RPMI7951 (cell line): ENCODE measurements around the gene LILRB3. TPM values are rescaled to one million over a fixed set of nuclear protein-coding genes. Genes with fewer than 3 reads are reported as not detected.
A peak's percentile ranks its signal among the peaks of the same experiment; 100 is the strongest.
"Not testable (repeated sequence)": the region's sequence is repeated elsewhere in the genome, so short reads cannot be mapped to it uniquely, and the experiment has no call there.

ENCODE experiments used
- DNase-seq: peaks from one replicate; pipeline ENCODE4 v3.0.0-alpha.2; 2012; ENCODE audit warnings: low read depth
- total RNA-seq: library from RNA; depleted of rRNA; stranded (reverse); fragments of >200 nt; shearing (Covaris generic); gene quantifications from 2 replicates; pipeline ENCODE4 v1.2.3, GENCODE V29; 2014

Gene LILRB3
- total RNA-seq, 1 experiment from 2014 or later: not detected

DNA sequence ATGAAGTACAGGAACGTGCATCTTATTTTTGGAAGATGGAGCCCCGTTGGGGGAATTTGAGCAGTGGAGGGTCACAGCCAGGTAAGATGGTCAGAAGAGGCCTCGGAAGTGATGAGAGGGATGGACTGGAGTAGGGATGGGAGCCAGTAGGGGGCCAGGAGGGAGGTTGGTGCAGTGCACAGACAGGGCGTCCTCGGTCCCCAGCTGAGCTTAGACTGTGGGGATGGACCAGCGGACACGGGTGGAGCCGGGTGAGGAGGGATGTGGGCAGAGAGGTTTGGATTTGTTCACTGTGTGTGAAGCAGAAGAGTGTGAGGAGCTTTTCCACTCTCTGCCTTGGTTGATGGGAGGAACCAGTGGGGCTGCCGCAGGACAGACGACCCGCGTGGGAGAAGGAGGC lies 11.6 kb downstream of the LILRB3 start:
- DNase-seq: no peak

DNA sequence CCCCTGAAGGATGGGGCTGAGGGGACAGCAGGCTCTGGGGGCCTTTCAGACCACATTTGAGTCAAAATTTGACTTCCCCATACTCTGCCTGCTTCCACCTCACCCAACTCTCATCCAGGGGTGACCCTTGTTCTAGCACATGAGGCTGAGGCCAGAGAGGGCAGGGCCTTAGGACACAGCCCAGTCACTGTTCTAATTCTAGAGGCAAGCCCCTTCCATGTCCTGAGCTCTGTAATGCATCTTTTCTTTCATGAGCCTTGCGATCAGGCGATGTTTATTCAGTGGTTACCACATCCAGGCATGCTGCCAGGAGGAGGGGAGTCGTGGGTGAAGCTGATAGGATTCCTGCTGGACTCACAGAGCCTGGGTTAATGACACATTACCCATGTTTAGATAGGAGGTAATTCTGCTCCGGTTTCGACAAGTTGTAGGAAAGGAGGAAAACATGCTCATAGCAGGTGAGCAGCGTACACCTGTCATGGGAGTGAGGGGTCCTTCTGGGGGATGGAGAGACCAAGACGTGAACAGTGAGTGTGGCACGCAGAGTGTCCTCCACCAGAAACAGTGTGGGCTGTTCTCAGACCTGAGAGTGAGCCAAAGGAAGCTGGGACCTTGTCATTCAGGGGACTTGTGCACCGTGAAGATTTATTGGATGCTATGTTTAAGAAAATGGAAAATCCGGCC lies 12.9 kb downstream of the LILRB3 start:
- DNase-seq: peak; percentile 98

DNA sequence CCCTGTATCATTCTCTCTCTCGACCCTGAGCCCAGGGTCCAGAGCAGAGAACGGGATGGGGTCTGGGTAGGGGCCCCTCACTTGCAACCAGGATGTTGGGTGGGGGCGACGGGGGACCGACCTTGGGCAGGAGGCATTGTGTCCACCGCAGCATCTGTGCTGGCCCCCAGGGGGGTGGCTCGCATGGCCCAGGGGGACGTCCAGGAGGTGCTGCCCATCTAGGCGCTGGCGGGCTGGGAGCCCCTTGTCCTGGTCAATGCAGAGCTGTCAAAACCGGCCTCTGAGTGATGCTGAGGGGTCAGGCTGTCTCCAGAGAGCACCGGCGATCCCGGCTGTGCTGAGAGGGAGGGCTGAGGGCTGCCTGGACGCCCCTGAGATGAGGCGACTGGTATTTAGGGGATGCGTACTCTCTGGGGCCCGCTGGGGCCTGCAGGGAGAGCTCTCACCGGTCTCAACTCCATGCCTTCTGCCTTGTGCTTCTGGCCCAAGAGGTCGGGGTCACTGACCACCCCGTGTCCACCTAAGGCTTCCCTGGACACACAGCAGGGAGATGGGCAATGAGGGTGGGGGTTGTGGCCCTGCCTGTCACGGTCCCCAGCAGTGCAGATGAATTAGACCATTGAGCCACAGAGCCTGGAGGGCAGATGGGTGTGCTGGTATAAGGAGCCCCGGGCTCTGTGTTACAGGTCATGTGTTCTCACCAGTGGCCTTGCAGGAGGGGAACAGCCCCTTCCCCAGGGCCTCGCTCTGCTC lies 13.6 kb downstream of the LILRB3 start:
- peak; percentile 26 for DNase-seq

DNA sequence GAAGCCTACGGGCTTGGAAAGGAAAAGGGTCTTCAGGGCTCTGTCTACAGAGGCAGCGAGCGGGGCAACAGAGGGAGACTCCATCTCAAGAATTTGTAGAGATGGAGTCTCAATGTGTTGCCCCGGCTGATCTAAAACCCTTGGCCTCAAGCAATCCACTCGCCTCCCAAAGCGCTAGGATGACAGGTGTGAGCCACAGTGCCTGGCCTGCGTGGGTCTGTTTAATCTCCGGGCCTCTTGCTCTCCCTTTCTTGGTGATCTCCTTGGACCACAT lies 14.1 kb downstream of the LILRB3 start:
- DNase-seq: peak; percentile 27

DNA sequence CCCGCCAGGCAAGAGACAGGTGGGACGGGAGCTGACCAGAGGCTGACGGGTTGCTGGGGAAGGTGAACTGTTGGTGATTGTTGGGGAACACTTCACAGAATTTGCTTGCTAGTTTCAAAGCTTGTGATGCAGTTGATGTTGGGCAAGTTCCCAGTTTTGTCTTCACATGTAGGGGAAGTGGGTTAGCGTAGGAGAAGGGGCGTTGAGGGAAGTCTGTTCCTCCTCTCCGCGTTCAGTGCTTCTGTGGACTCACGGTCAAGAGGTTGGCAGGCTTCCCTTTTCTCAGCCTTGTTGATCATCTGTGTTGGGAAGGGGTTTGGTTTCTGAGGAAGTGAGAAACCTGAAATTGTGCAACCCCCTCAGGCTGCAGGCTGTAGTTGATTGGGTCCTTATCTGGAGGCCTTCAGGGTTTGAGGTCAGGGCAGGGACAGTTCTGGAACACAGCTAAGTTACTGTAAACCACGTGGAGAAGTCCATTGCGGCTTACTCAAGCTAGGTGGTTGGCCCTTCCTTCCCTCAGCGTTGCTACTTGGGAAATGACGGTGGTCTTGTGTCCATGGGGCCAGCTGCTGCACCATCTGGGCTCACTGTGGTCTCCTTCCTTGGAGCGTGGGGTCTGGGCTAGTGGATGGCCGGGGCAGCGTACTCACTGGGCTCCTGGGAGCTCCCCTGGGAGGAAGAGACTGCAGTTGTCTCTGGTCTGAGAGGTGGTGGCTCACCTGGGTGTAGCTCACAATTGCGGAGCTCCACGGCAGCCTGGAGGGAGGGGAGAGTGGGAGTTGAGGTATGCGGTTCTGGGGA lies 14.6 kb downstream of the LILRB3 start:
- peak; percentile 62 for DNase-seq

DNA sequence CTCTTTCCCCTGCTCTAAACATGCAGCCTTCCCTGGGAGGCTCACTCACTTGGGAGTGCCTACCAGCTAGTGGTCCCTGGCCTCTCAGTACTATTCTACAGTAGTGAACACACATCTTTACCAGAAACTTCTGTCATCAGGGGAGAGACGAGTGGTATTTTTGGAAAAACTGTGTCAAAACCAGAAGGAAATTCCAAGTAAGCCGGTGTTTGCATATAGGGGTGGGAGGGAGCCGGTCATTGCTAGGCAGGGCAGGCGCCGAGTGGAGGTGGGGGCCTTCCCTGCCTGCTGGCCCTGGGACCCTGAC lies 15.2 kb downstream of the LILRB3 start:
- no peak for DNase-seq

DNA sequence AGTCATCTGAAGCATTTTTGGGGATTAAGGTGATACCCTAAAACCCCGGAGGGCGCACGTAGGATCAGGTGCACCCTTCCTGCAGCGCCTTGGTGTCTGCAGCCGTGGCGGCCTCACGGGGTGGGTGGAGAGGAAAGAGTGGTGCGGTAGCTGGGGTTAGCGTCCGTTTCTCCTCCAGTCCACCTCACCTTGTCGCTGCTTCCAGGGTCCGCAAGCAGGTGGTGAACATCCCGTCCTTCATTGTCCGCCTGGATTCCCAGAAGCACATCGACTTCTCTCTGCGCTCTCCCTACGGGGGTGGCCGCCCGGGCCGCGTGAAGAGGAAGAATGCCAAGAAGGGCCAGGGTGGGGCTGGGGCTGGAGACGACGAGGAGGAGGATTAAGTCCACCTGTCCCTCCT lies 15.6 kb downstream of the LILRB3 start:
- DNase-seq: not testable (repeated sequence)

DNA sequence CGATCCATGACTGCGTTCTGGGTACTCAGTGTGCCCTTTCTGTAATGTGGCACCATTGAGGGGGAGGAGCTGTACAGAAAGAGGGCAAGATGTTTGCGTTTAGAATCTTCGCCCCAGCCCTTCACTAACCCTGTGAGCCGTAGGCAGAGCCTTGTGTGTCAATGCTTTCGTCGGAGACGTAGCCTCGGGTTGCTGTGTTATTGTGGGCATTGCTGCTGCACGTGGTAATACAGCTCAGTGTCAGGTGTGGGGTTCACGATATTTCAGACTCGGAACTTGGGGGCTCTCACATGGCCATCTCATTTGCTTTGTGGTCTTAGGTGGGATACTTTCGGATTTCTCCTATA lies 16.0 kb downstream of the LILRB3 start:
- no peak for DNase-seq

DNA sequence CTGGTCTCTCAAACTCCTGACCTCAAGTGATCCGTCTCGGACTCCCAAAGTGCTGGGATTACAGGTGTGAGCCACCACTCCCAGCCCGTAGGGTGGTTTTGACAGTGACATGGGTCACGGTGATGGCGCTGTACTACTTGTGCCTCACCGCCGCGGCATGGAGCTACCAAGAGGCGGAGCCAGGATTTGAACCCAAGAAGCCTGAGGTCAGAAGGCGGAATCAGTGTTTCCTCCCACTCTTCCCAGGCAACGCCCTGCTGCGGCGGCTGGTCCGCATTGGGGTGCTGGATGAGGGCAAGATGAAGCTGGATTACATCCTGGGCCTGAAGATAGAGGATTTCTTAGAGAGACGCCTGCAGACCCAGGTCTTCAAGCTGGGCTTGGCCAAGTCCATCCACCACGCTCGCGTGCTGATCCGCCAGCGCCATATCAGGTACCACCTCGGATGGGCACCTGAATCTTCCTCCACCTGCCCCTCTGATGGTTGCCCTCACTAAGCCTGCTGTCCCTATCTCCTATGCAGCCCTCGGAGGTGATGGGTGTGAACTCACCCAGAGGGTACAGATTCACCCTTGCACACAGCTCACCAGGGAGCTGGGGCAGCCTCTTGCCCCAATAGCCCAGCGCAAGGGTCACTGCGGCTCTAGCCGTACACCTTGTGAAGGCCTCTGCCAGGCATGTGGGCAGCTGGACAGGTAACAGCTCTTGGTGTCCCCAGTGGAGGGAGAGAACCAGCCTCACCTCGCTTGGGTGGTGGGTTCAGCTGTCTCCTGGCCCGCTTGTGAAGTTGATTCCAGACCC lies 16.6 kb downstream of the LILRB3 start:
- DNase-seq: no peak

DNA sequence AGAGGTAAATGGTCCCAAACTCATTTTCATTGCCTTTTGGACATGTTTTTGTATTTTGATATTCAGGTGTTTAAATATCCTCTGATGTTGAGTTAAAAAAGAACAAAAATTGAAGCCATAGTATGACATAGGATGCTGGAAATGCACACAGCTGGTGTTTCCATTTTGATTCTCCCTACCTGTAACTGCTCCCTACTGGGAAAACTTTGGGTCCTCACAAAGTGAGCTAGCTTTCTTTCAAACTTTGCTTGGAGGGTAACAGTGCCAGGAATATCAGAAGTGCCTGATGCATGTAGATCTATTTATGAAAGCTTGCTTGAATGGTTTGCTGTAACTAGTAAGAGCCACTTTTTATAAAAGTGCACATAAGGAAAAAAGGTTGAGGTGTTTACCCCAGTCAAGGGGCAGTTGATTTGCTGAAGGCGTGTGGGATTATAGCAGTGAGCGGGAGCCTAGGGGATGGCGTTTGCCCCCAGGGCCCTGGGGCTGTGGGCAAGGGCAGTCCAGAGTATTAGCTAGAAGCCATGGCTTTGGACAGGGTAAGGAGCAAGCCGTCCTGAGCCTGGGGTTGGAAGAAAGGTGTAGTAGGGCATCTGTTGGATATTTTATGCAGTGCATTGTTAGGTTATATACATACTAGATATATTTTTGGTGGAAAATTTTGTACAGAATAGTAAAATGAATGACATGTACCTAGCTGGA lies 17.9 kb downstream of the LILRB3 start:
- no peak for DNase-seq

DNA sequence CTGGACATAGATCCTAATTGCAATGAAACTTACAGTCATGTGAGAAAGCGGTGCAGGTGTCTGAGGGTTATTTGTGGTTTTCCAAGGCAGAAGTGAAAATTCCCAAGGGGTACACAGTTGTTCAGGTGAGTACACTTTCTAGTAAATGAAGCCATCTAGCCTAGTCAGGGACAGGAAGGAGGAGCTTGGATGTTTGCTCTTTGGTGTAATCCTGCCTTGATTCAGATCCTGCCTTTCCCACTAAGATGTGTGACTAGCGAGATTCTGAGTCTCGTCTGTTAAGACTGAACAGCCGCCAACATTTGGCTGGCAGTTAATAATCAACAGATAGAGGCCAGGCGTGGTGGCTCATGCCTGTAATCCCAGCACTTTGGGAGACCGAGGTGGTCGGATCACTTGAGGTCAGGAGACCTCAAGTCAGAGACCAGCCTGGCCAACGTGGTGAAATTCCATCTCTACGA lies 19.6 kb downstream of the LILRB3 start:
- no peak for DNase-seq

DNA sequence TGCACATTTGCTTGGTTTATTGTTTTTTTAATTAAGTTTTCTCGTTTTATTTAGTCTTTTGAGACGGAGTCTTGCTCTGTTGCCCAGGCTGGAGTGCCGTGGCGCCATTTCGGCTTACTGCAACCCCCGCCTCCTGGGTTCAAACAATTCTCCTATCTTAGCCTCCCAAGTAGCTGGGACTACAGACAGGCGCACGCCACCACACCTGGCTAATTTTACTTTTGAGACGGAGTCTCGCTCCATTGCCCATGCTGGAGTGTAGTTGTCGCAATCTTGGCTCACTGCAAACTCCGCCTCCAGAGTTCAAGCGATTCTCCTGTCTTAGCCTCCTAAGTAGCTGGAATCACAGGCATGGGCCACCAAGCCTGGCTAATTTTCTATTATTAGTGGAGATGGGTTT lies 20.8 kb downstream of the LILRB3 start:
- no peak for DNase-seq

DNA sequence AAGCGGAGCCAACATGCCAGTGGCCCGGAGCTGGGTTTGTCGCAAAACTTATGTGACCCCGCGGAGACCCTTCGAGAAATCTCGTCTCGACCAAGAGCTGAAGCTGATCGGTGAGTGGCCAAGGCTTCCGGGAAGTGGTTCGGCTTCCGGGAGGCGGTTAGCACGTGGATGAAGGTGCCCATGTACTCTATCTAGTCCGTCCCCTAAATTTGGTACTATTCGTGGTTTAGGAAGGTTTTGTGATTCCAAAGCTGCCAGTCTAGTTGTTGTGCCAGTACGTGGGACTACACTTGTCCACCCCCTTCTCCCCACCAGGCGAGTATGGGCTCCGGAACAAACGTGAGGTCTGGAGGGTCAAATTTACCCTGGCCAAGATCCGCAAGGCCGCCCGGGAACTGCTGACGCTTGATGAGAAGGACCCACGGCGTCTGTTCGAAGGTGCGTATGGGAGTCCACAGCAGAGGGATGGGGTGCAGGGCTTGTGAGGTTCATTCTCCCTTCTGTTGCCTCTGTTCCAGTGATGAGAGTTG lies 21.6 kb downstream of the LILRB3 start:
- no peak for DNase-seq

DNA sequence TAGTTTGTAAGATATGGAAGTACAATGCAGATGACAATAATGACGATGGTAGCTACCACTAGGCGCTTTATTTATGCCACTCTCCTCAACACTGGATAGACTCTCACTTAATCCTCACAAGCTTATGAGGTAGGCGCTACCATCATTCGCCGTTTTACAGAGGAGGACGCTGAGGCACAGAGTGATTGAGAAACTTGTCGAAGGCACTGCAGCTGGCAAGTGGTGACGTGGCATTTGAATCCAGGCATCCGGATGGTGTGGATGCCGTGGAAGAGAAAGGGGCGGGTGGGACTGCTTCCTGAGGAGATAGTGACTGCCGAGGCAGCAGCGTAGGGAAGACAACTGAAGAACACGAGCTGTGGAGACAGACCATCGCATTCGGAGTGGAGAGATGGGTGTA lies 23.4 kb downstream of the LILRB3 start:
- no peak for DNase-seq

DNA sequence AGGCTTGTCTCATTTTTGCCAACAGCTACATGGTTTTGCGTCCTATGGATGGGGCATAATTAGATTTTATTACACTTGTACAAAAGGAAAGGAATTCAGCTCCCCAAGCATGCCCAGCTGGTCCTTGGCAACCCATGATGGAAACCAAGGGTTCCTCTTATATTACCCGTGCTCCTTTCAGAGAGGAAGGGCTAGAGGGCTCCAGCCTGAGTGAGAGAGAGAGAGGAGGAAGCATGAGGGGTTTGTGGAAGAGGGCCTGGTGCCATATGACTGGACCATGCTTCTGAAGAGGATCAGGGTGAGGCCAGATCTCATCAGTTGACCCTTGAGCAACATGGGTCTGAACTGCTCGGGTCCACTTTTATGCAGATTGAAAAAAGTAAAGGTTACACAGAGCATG lies 25.7 kb downstream of the LILRB3 start:
- DNase-seq: no peak

DNA sequence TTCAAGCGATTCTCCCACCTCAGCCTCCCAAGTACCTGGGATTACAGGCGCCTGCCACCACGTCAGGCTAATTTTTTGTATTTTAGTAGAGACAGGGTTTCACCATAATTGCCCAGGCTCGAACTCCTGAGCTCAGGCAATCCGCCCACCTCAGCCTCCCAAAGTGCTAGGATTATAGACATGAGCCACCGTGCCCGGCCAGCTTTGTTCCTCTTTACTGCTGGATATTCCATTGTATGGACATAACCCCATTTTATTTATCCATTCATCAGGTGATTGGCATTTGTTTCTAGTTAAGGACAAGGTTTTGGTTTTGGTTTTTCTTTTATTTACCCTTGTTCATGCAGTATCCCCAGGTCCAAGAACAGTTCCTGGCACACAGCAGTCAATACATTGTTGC lies 26.3 kb downstream of the LILRB3 start:
- no peak for DNase-seq

DNA sequence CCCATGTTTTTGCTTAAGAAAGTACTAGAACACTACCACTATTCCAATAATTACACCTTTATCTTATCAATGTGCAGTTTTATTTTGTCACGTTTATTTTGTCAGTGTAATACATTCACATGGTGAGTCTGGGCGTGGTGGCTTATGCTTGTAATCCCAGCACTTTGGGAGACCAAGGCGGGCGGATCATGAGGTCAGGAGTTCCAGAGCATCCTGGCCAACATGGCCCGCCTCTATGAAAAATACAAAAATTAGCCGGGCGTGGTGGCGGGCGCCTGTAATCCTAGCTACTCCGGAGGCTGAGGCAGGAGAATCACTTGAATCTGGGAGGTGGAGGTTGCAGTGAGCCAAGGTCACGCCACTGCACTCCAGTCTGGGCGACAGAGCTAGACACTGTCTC lies 28.3 kb downstream of the LILRB3 start:
- not testable (repeated sequence) for DNase-seq

DNA sequence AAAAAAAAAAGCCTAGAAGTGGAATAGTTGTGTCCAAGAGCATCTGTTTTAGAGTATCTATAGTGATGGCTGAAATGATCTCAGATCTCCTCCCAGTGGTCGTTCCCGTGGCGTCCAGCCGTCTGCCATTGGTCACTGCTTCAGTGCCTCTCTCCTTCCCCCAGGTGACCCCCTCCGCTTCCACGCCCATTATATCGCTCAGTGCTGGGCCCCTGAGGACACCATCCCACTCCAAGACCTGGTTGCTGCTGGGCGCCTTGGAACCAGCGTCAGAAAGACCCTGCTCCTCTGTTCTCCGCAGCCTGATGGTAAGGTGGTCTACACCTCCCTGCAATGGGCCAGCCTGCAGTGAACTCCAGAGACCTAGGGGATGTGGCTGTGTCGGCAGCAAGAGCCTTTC lies 29.8 kb downstream of the LILRB3 start:
- DNase-seq: no peak

DNA sequence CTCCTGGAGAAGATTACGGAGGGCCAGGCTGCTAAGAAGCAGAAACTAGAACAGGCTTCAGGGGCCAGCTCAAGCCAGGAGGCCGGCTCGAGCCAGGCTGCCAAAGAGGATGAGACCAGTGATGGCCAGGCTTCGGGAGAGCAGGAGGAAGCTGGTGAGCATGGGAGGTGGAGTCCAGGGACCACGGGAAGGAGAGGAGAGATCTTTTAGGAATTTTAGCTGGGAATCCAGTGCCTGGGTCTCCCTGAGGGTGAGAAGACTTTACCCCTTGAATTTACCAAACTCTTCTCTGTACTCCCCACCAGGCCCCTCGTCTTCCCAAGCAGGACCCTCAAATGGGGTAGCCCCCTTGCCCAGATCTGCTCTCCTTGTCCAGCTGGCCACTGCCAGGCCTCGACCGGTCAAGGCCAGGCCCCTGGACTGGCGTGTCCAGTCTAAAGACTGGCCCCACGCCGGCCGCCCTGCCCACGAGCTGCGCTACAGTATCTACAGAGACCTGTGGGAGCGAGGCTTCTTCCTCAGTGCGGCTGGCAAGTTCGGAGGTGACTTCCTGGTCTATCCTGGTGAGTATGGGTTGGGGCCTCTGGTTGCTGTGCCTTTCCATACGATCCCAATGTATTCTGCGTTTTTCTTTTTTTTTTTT lies 30.9 kb downstream of the LILRB3 start:
- DNase-seq: no peak

DNA sequence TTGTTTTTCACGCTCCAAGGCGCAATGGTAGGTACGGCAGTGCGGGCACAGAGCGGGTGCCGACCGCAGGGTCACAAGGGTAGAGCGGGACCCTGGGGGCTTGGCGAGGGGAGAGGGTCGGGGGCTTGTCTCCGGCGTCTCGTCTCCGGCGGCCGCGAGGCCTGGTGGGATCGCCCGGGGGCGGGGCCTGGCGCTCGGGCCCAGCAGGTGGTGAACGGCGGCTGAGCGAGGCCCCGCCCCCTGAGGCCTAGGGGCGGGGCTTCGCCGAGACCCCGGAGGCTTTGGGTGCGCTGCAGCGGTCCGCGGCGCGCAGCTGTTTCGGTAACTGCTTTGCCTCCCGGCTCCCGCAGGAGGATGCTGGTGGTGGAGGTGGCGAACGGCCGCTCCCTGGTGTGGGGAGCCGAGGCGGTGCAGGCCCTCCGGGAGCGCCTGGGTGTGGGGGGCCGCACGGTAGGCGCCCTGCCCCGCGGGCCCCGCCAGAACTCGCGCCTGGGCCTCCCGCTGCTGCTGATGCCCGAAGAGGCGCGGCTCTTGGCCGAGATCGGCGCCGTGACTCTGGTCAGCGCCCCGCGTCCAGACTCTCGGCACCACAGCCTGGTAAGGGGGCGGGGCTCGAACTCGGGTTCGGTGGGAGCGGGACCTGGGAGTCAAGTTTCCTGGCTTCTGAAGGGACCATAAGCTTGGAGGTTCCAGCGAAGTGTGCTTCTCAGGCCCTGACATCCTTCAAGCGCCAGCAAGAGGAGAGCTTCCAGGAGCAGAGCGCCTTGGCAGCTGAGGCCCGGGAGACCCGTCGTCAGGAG lies 31.6 kb downstream of the LILRB3 start, which contains the start of gene TSEN34:
Gene TSEN34, plus strand, starts transcription at position 298 of the 800 bp plus-strand sequence. Its CDS starts 57 bp downstream, at position 355.
- peak; percentile 84 for DNase-seq
